Measurements from ENCODE around the gene BARX2.

DNA sequence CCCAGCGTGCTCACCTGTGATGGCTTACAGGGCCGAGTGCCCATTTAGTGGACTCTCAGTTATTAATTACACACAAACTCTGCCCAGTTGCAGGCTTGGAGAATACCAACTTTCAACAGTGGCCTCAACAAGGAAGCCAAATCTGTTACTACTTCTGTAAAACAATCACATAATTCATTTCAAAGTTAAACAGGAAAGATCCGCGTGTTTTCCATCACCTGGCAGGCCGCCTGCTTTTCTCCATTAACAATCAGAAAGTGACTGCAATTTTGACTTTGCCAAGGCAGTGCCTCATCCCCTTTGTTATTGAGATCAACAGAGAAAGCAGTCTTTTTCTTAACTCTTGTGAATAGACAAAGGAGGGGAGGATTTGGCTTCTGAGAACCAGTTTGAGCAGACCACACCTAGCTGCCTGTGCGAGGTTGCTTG, 77.7 kb downstream of the BARX2 start:
- TF ChIP-seq GATA2 (IDR thresholded peaks at IDR 0.05; ENCODE audit: low read depth, low read length): no peak
- no peak for TF ChIP-seq GATA3 (IDR thresholded peaks at IDR 0.05; ENCODE audit: low read depth, low read length)

Data from SH-SY5Y (cell line).